HepG2 (cell line): ENCODE results near the gene PCSK6. TPM values are rescaled to one million over a fixed set of nuclear protein-coding genes. Genes with fewer than 3 reads are reported as not detected.

ENCODE experiments used
- CTCF ChIP-seq: sonication (generic); formaldehyde crosslinking; IDR thresholded peaks from 2 replicates; pipeline ENCODE4 v1.5.0; 2020; ENCODE audit warnings: mild to moderate bottlenecking, missing genetic modification reagents, moderate library complexity
- FOXC1 ChIP-seq: sonication (generic); formaldehyde crosslinking; IDR thresholded peaks from 2 replicates; pipeline ENCODE4 v1.8.0; 2022; ENCODE audit warnings: mild to moderate bottlenecking, missing genetic modification reagents, borderline replicate concordance
- FOXJ3 ChIP-seq: sonication (generic); formaldehyde crosslinking; IDR thresholded peaks from 2 replicates; pipeline ENCODE4 v1.4.0; 2020; ENCODE audit warnings: missing genetic modification reagents, mild to moderate bottlenecking, borderline replicate concordance
- GATAD1 ChIP-seq: IDR thresholded peaks from 2 replicates; pipeline ENCODE4 v1.6.1; 2016; ENCODE audit warnings: missing genetic modification reagents, missing compliant biosample characterization
- HNRNPLL ChIP-seq: fragments of 200-400 bp; formaldehyde crosslinking; IDR thresholded peaks from 2 replicates; pipeline ENCODE4 v1.6.1; 2017; ENCODE audit warnings: mild to moderate bottlenecking, low read depth, low read length; ENCODE audit not compliant: poor library complexity, severe bottlenecking
- HOXD1 ChIP-seq: sonication (generic); formaldehyde crosslinking; IDR thresholded peaks from 2 replicates; pipeline ENCODE4 v1.5.0; 2020; ENCODE audit warnings: missing genetic modification reagents
- KDM5B ChIP-seq: sonication (generic); formaldehyde crosslinking; IDR thresholded peaks from 2 replicates; pipeline ENCODE4 v1.4.0; 2020; ENCODE audit warnings: missing genetic modification reagents, mild to moderate bottlenecking, borderline replicate concordance
- MXD1 ChIP-seq: sonication (generic); formaldehyde crosslinking; IDR thresholded peaks from 2 replicates; pipeline ENCODE4 v1.4.0; 2020; ENCODE audit warnings: mild to moderate bottlenecking, missing genetic modification reagents
- NFKBIZ ChIP-seq: IDR thresholded peaks from 2 replicates; pipeline ENCODE4 v1.6.1; 2018; ENCODE audit warnings: missing genetic modification reagents, missing compliant biosample characterization
- PCBP1 ChIP-seq: fragments of 200-400 bp; formaldehyde crosslinking; IDR thresholded peaks from 2 replicates; pipeline ENCODE4 v1.6.1; 2017; ENCODE audit warnings: mild to moderate bottlenecking, low read depth, low read length, borderline replicate concordance
- SMC3 ChIP-seq: IDR thresholded peaks from 2 replicates; pipeline ENCODE4 v1.6.1; 2011; ENCODE audit warnings: low read length, improper control_type of control experiment
- SNAI1 ChIP-seq: sonication (generic); formaldehyde crosslinking; IDR thresholded peaks from 2 replicates; pipeline ENCODE4 v1.5.0; 2020; ENCODE audit warnings: mild to moderate bottlenecking, missing genetic modification reagents, borderline replicate concordance
- SP4 ChIP-seq: sonication (generic); formaldehyde crosslinking; IDR thresholded peaks from 2 replicates; pipeline ENCODE4 v1.8.1; 2023; ENCODE audit warnings: mild to moderate bottlenecking, missing genetic modification reagents
- TBL1XR1 ChIP-seq: fragments of 150-350 bp; IDR thresholded peaks from 2 replicates; pipeline ENCODE4 v1.6.1; 2014; ENCODE audit warnings: borderline replicate concordance, low read length; ENCODE audit not compliant: partially characterized antibody
- ZBTB10 ChIP-seq: sonication (generic); formaldehyde crosslinking; IDR thresholded peaks from 2 replicates; pipeline ENCODE4 v1.4.0; 2020; ENCODE audit warnings: missing genetic modification reagents, borderline replicate concordance
- ZBTB38 ChIP-seq: sonication (generic); formaldehyde crosslinking; IDR thresholded peaks from 2 replicates; pipeline ENCODE4 v1.5.1; 2020; ENCODE audit warnings: mild to moderate bottlenecking, missing genetic modification reagents
- ZFP36L1 ChIP-seq: sonication (generic); formaldehyde crosslinking; IDR thresholded peaks from 2 replicates; pipeline ENCODE4 v1.8.0; 2022; ENCODE audit warnings: mild to moderate bottlenecking, missing genetic modification reagents, moderate library complexity
- ZNF136 ChIP-seq: sonication (generic); formaldehyde crosslinking; IDR thresholded peaks from 2 replicates; pipeline ENCODE4 v1.8.1; 2022; ENCODE audit warnings: low read depth, mild to moderate bottlenecking, moderate library complexity, missing genetic modification reagents
- ZNF138 ChIP-seq: sonication (generic); formaldehyde crosslinking; IDR thresholded peaks from 2 replicates; pipeline ENCODE4 v1.5.0; 2020; ENCODE audit warnings: mild to moderate bottlenecking, low read depth, missing genetic modification reagents
- ZNF205 ChIP-seq: IDR thresholded peaks from 2 replicates; pipeline ENCODE4 v1.6.1; 2018; ENCODE audit warnings: missing biosample characterization, missing genetic modification reagents
- ZNF234 ChIP-seq: sonication (generic); formaldehyde crosslinking; conservative IDR thresholded peaks from 2 replicates; pipeline ENCODE4 v1.5.1; 2020; ENCODE audit warnings: mild to moderate bottlenecking, missing genetic modification reagents
- ZNF639 ChIP-seq: conservative IDR thresholded peaks from 2 replicates; pipeline ENCODE4 v1.6.1; 2018; ENCODE audit warnings: missing genetic modification reagents
- ZNF792 ChIP-seq: IDR thresholded peaks from 2 replicates; pipeline ENCODE4 v1.6.1; 2016
- polyA plus RNA-seq, 8 experiments: library from polyadenylated mRNA; depleted of rRNA in 3 of 8; stranded (reverse) in 7 of 8; unstranded in 1 of 8; fragments of >200 nt; fragmentation: Illumina TruSeq in 4 of 8; extraction: Trizol in 4 of 8; gene quantifications; 2 replicates each; pipeline versions ENCODE4 v1.2.1 to v1.2.3, GENCODE V29; 2011 to 2016; ENCODE audit warnings: low read depth in 4 of 8, missing spikeins in 1 of 8, mixed read lengths in 1 of 8; ENCODE audit not compliant: insufficient read depth in 1 of 8
- total RNA-seq, 5 experiments: library from RNA; depleted of rRNA; stranded (reverse); fragments of >200 nt; fragmentation: Illumina TruSeq; extraction: Trizol; gene quantifications; 2 replicates each; pipeline ENCODE4 v1.2.3, GENCODE V29; 2016; ENCODE audit warnings: low read depth in 1 of 5

Gene PCSK6
- total and polyA plus RNA-seq, 2 of the 13 experiments (the other 11 are each of a cell fraction or from before 2014, with no cell fraction given), result 56.5 to 155 TPM

- TF ChIP-seq FOXJ3 (CRISPR knock-in tag), result peak; percentile 97
- TF ChIP-seq ZBTB10 (CRISPR knock-in tag), result peak; percentile 97
- TF ChIP-seq HOXD1 (CRISPR knock-in tag), result peak; percentile 60; the same call in 1 of the 2 replicates
- TF ChIP-seq KDM5B, result peak; percentile 62
- peak; percentile 34; the same call in 1 of the 2 replicates for TF ChIP-seq SMC3
- peak; percentile 90; the same call in 1 of the 2 replicates for TF ChIP-seq NFKBIZ
- 0 out of 2 replicates have a peak, but pooled peaks have one; percentile 26 for TF ChIP-seq ZNF639 (CRISPR knock-in tag)
- TF ChIP-seq TBL1XR1, result peak; percentile 62
- TF ChIP-seq ZFP36L1 (CRISPR knock-in tag), result no peak; the same call in 1 of the 2 replicates
- no peak for TF ChIP-seq ZNF234 (CRISPR knock-in tag)
- no peak for TF ChIP-seq CTCF (CRISPR knock-in tag)
- TF ChIP-seq HNRNPLL, result no peak
- peak; percentile 17; the same call in 1 of the 2 replicates for TF ChIP-seq ZNF136
- TF ChIP-seq PCBP1, result no peak
- TF ChIP-seq ZNF205 (CRISPR knock-in tag), result peak; percentile 34; the same call in 1 of the 2 replicates
- peak; percentile 70; the same call in 1 of the 2 replicates for TF ChIP-seq MXD1 (CRISPR knock-in tag)
- TF ChIP-seq ZNF792 (CRISPR knock-in tag), result peak; percentile 82; the same call in 1 of the 2 replicates
- 0 out of 2 replicates have a peak, but pooled peaks have one; percentile 46 for TF ChIP-seq GATAD1 (CRISPR knock-in tag)
- TF ChIP-seq SP4 (CRISPR knock-in tag), result 0 out of 2 replicates have a peak, but pooled peaks have one; percentile 16
- TF ChIP-seq ZNF138 (CRISPR knock-in tag), result peak; percentile 45; the same call in 1 of the 2 replicates
- 0 out of 2 replicates have a peak, but pooled peaks have one; percentile 38 for TF ChIP-seq SNAI1 (CRISPR knock-in tag)
- TF ChIP-seq FOXC1, result peak; percentile 58; the same call in 1 of the 2 replicates
- peak; percentile 49; the same call in 1 of the 2 replicates for TF ChIP-seq ZBTB38
Measured at GRCh38 chr15:101528108-101528916, 38.8 kb upstream of the PCSK6 start (continued).
